HG03064 (cell line): ENCODE results near the gene ATXN7L1.
"Not testable (repeated sequence)": the region's sequence is repeated elsewhere in the genome, so short reads cannot be mapped to it uniquely, and the experiment has no call there.

ENCODE experiments used
- ATAC-seq: cut with Tn5 transposase; IDR thresholded peaks from one replicate; pipeline ENCODE4 v1.9.1; 2021; ENCODE audit warnings: low read depth; ENCODE audit not compliant: unreplicated experiment

The ATXN7L1 gene

DNA sequence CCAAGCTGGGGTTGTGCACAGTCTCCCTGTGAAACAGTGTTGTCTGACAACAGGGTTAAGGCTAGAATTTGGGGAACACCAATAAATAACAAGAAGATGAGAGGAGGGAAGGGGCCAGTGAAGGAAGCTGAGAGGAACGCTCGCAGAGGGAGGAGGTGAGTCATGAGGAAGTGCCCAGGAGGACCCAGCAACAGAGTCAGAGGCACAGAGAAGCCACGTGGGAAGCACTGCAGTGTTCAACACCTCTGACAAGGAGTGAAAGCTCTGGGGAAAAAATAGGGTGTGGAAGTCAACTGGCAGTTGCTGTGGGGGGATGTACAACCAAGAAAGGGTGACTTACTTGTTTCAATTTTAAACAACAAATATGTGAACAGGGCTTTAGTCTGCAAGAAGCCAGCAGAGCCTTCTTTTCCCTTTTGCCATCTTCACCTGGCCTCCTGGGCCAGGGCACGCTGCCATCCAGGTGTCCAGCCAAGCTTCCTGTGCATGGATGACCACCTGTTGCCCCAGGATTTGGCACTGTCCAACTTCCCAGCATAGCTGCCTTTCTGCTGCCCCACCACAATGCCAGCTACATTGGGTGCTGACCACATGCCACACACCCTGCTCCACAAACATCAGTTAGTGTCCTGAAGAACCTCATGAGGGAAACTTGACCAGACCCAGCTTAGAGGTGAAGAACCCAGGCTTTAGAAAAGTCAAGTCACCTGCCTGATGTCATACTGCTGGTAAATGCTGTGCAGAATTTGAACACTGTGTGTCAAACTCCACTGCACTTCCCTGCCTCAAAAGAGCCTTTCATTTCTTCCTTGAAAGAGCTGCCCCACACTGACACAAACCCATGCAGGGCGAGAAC is 69.6 kb downstream of the ATXN7L1 start:
- ATAC-seq: peak; percentile 32

DNA sequence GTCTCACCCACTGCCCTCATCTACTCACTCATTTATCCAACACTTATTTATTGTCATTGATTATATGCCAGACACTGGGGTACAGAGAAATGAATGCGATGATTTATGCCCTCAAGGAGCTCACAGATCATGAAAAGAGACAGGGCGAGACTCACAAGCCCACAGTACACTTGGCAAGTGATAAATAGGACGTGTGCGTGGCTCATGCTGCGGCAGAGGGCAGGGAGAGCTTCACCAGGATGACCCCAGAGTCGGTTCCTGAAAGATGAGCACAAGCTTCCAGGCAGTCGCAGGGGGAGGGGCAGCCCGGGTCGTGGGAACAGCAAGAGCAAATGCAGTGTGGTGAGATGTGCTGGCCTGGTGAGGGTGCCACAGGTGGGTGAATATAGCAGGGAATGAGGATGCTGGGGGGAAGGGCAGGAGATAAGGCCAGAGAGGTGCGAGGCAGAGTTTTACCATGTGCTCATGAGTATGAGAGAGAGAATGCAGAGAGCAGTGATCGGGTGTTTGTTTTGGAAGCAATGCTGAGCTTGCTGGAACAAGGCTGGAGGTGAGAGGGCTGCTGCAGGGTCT is 70.9 kb downstream of the ATXN7L1 start:
- no peak for ATAC-seq

DNA sequence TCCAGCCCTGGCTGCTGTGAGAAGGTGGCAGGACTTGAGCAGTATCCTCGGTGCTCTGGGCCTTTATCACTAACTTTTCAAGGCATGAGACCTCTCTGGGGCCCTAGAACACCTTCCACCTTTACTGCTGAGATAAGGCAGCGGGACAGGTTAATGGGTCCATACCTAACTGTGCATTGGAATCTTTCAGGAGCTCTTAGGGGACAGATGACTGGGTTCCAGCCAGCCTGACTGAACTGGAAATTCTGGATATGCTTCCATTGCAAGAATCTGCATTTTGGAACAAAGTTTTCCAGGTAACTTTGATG is 73.0 kb downstream of the ATXN7L1 start:
- no peak for ATAC-seq

DNA sequence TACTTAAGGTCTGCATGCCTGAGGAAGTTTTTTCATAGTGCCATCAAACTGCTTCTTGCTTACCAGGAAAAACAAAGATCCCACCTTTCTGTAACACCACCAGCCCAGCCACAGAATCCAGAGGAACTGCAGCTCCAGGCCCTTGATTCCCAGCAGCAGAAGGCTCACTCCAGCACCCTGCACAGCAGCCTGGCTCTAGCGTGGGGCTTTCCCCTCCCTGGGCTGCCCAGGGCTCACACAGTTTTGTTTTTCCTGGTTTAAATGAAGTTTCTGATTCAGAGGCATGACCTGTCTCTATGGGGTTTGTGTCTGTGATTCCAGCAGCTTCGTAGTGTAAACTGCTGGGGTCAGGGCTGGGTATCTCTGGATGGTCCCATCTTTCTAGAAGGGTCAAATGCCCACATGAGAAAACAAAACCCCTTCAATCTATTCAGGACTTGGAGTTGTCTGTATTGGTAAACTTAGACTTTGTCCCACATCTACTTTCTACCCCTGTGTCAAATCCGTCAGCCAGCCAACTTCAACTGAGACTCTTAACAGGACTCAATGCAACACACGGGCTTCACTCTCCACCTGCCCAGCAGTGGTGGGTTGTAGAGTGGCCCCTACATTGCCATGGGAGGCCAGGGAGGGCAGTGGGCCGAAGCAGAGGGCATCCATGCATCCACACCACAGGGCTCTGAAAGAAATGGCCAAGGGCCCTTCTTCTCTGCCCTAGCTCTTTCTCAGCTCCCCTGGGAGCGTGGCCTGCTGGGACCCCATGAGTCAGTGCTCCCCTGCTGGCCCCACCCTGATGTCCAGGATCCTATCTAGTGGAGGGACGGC is 73.6 kb downstream of the ATXN7L1 start:
- no peak for ATAC-seq

DNA sequence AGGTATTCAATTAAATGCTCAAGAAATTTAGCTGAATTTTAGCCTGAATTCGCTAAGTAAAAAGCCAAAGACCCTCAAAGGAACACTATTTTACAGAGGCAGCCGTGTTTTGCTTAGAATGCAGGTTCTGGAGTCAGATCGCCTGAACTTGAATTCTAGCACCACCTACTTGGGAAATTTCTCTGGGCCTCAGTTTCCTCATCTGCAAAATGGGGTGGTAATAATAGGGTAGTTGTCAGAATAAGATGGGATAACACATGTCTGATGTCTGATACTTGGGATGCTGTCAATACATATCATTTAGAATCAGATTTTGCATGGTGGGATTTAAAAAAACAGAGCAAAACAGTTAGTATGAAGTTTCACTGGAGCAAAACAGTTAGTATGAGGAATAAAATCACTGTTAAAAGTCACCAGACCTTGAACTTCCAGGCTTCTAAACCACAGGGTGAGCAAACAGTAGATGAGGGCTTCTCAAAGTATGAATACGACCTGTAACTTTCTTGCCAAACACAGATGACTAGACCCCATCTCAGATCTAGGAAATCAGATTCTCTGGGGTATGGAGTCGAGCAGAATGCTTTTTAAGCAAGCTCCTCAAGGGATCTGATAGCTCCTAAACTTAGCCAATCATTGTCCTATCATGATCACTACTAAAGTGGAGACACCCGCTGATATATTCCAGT is 75.4 kb downstream of the ATXN7L1 start:
- no peak for ATAC-seq

DNA sequence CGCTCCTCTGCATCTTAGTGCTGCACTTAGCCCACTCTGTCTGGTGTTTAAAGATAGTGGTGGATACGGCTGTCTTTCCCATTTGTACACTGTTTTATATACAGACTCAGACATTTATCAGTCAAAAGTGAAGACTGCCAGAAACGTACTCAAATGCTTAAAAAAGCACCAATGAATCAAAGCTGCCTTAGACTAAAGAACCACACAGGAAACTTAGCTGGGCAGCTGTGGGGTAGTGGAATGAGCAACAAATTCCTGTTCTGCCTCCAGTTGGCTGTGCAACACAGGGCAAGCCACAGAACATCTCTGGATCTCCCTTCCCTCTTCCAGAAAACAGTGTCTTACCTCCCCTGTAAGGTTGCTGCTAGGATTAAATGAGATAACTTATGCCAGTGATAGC is 76.0 kb downstream of the ATXN7L1 start:
- ATAC-seq: no peak

DNA sequence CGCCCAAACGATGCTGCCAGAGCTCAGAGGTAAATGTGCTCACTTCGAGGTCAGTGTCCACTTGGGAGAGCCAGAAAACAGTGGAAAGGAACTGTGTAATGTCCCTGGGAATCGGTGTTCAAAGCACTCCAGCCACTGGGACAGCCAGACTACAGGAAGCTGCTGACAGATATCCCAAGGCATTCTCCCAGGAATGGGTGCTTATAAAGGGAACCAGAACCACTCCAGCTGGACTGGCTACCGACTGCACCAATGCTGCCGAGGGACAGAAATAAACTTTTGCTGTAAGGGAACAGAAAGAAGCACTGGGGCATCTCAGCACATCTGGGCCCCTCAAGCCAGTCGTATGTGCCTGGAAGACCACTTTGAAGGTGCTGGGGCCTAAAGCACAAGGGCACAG is 76.7 kb downstream of the ATXN7L1 start:
- ATAC-seq: no peak

DNA sequence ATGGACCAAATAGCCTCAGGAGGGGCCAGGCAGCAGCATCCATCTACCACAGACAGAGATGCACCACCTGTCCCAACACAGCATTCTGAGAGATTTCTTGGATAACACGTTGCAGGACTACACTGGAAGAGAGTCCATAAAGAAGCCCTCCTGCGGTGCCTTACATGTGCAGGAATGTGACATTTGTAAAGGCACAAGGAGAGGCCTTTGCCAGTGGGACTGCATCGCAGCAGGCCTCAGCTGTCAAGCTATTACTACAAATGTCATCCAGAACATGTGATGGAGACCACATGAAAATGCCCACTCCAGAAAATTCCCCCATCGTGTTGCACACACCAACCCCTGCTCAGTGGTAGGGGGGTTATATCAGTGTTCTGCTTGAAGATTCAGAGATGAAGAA is 77.4 kb downstream of the ATXN7L1 start:
- ATAC-seq: no peak

DNA sequence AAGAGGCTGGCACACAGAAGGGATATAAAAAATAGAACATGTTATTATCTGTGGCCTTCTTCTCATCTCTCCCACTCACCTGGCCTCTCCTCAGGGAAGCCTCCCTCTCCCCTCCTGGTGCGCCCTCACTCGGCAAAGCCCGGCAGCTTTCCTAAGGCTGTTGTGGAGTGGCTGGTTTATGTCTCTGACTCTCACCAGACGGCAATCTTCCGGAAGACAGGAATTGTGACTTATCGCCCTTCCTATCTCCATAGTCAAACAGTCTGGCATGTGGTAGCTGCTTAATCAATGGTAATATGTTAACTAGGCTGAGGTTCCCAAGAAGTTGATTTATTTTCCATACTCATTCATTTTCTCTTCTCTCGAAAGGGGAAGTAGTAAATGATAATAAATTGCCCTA is 78.7 kb downstream of the ATXN7L1 start:
- no peak for ATAC-seq

DNA sequence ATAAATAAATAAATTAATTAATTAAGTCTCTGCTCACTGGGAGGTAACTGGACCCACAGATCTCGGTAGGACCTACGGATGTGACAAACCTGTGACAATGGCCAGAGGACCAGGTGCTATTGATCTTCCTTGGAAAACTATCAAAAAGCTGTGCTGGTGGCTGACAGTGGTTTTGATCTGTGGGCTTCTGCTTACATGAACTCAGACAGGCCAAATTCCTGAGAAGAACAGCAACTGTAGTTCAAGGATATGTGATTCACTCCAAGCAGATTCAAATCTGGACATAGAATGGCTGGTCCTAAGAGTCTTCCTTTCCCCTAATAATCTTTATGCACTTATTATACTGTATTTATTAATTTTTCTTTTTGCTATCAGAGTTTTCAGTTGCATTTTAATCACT is 80.0 kb downstream of the ATXN7L1 start:
- no peak for ATAC-seq

DNA sequence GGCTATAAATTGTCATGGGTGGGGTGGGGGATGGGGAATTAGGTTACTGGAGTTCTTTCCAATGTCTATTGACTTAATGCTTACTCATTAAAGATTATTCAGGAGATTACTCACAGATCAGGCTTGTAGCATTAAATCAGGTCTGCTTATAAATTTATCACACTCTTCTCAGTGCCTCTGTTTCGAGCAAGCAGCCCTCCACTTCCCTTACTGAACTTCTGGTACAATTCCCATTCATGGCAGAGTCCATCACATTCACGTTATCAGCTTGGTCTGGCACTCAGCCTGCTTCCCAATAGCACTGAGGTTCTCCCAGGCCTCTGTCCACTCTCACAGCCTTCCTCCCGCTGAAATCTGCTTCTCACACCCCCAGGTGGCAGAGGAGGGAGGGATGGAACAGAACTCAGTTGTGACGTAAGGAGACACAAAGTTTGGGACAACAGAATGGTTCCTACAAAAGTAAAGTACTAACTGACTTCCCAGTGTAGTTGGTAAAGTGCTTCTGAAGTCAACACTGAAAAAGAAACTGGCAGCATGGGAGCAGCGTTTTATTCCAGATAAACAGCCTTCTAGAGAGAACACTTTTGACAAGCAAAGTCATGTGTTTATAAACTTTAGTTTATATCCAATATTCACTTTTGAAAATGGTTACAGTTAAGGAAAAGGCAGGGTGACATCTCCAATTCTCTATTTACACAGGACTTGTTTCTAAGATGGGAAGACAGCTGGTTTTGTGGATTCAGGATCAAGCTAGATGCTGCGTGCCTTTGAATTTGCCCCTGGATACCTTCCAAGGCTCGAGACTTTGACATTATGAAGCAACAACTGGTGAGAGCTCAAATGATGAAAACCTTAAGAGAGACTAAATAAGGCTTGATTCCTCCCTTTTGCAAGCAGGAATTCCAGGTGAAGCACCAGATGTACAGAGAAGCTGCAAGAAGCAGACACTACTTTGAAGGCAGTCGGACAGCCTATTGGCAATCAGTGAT is 81.4 kb downstream of the ATXN7L1 start:
- no peak for ATAC-seq

DNA sequence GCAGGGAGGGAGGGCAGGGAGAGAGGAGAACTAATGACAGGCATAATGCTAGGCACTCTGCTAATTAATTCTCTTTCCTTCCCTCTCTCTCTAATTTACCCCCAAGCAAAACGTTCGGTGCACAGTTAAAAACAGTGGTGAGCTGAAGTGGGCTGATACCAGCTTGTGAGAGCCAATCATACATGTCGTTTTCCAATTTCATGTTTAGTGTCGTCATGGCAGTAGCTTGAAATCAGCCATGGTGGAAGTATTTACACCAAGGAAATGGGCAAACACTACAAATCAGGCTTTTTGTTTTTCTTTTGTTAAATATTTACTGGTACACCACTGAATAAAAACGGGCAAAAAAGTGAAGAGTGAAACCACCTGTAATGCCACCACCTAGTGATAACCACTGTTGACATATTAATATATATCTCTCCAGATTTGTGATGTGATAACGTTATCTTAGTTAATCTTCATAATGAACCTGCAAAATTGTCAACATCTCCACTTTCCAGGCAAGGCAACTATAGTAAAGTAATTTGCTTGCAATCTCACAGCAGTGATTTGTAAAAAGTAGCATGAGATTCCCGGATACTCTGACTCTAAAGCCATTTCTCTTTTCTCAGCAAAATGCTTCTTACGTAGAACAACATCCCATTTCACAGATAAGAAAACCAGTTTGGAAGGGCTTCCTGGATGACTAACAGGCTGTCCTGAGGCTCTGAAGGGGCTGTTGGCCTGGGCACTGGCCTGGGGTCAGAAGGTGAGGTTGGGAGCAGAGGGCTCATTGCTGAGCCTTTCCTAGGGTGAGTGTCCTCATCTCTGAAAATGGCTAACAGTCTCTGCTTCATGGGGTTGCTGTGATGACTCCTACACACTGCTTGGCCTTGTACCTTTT is 83.7 kb downstream of the ATXN7L1 start:
- no peak for ATAC-seq

DNA sequence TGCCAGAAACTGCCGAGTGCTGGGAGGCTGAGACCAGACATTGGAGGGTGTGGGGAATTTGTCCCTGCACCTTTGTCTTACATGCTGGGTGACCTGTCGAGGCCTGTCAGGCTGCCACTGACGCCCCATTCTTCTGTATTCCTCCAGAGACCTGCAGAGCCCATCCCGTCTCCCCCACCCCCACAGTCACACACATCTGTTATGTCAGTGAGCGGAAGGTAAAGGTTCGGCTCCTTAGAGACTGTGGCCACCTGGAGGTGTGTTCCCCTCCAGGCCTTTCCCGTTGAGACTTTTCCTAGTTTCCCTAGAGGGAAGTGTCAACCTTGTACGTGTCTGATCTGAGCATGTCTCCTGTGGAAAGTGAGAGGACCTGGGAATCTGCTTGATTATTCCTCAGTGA is 84.5 kb downstream of the ATXN7L1 start:
- ATAC-seq: no peak

DNA sequence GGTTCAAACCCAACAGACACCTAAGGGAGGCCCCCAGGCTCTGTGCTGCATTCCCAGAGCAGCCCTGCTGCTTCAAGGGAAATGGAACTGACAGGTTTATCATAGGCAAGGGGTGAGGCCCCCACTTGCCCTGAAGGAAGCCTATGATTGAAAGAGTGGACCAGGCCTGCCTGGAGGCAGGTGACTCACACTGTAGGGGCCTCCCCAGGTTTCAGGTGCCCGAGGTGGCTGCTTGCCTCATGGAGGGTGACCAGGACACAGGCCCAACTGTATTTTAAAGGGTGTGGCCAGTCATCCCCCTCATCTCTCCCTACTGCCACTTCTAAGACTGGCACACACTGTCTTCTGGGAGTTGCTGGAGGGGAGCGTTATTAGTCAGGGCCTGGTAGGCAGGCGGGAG is 85.4 kb downstream of the ATXN7L1 start:
- ATAC-seq: no peak

DNA sequence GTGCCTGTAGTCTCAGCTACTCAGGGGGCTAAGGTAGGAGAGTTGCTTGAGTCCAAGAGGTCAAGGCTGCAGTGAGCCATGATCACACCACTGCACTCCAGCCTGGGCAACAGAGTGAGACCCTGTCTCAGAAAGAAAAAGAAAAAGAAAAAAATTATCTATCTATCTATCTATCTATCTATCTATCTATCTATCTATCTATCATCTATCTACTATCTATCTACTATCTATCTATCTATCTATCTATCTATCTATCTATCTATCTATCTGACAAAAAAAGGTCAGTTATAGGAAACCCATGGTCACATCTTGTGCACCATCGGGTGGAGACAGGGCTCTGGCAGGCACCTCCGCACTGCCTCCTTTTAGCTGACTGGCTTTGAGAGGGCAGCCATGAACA is 85.9 kb downstream of the ATXN7L1 start:
- not testable (repeated sequence) for ATAC-seq

DNA sequence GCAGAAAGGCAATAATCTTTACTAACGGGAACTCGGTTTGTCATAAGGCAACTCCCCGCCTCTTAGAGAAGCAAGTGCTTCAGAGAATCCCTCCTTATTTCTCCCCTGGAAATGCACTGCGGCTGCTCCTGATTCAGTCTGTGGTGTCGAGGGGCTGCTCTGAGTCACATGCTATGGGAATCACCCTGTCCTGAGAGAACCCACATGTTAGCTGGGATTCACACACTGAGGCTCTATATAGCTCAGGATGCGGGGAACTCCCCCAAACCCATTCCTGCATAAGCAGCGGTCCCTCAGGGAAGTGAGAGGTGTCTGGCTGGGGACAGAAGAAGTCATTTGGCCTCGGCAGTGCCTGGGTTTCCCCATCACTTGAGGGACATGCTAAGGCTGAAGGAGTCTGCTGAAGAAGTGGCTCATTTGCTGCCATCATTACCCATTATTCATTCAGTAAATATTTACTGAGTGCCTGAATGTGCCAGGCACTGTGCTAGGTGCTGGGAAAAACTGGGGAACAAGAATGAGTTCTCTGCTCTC is 87.5 kb downstream of the ATXN7L1 start:
- no peak for ATAC-seq

DNA sequence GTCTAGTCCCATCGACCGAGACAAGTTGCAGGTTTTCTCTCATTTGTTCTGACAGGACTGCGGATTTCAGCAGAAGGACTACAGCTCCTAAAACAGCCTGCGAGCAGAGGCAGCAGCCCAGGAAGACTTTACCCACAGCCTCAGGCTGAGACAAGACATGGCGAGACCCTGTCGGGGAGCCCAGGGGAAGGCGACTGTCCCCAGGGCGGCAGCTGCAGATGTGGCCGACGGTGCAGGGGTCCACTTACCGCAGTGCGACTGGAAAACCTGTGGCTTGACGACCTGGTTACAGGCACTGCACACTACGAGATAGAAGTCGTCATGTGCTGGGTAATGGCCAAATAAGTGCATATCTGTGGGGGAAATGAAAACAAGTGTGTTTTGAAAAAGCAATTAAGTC is 88.0 kb downstream of the ATXN7L1 start:
- ATAC-seq: no peak

DNA sequence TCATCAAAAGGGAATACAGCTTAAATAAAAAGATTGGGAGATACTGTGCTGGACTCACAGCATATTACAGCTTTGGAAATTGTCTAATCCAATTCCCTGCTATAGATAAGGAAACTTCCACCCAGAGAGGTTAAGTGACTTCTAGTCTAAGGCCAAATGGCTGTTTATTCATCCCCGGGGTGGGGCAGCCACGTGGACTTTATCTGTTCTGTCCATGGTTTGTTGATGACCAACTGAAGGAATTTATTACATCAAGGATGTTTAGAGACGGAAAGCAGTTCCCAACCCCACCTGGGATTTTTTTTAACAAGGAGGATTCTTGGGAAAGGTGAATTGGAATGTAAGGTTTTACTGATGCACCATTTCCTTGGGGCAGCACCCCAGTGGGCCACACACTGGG is 88.6 kb downstream of the ATXN7L1 start:
- ATAC-seq: no peak
